MCF 10A (cell line): ENCODE data around the gene DHRS2. TPM values are rescaled to one million over a fixed set of nuclear protein-coding genes. Genes with fewer than 3 reads are reported as not detected.

Experiments used
- BruUV-seq: library from RNA; stranded (reverse); fragments of 400-500 nt; replicated peaks from 2 replicates; lab custom pipeline; 2021; lab: Mats Ljungman, UMichigan
- CTCF ChIA-PET: fragments of 300-600 bp; sonication (Branson Sonifier 250); formaldehyde crosslinking; extraction: SDS; loops from one replicate; lab custom pipeline; 2021; ENCODE audit warnings: antibody characterized with exemption, inconsistent platforms; lab: Yijun Ruan, JAX
- POLR2A ChIA-PET: fragments of 300-600, 350-650 bp; sonication (Branson Sonifier 250); formaldehyde crosslinking; extraction: SDS; loops from one replicate; lab custom pipeline; 2020; ENCODE audit warnings: antibody characterized with exemption, inconsistent platforms; lab: Yijun Ruan, JAX
- DNase-seq: peaks from one replicate; pipeline ENCODE4 v3.0.0-alpha.2; 2018; ENCODE audit not compliant: unreplicated experiment
- H3K27ac Mint-ChIP-seq: one replicate; pipeline ENCODE4 v1.8.0; 2022; ENCODE audit warnings: mild to moderate bottlenecking, low read depth, mixed read lengths; ENCODE audit not compliant: unreplicated experiment
- H3K27me3 Mint-ChIP-seq: one replicate; pipeline ENCODE4 v1.8.0; 2022; ENCODE audit warnings: mixed read lengths; ENCODE audit not compliant: insufficient read depth, unreplicated experiment
- H3K36me3 Mint-ChIP-seq: one replicate; pipeline ENCODE4 v1.8.0; 2022; ENCODE audit warnings: mild to moderate bottlenecking, moderate library complexity, mixed read lengths; ENCODE audit not compliant: insufficient read depth, unreplicated experiment
- H3K4me1 Mint-ChIP-seq: one replicate; pipeline ENCODE4 v1.8.0; 2022; ENCODE audit warnings: mixed read lengths; ENCODE audit not compliant: insufficient read depth, unreplicated experiment
- H3K4me3 Mint-ChIP-seq: one replicate; pipeline ENCODE4 v1.8.0; 2022; ENCODE audit warnings: mild to moderate bottlenecking, moderate library complexity, mixed read lengths; ENCODE audit not compliant: unreplicated experiment
- H3K9me3 Mint-ChIP-seq: one replicate; pipeline ENCODE4 v1.8.0; 2022; ENCODE audit warnings: mixed read lengths; ENCODE audit not compliant: unreplicated experiment
- CTCF ChIP-seq: fragments of 200-600 bp; IDR thresholded peaks from one replicate; pipeline ENCODE4 v1.8.0; 2022; ENCODE audit warnings: antibody characterized with exemption, mild to moderate bottlenecking; ENCODE audit not compliant: unreplicated experiment
- intact Hi-C: fragments of 100-400 bp; cut with micrococcal nuclease; formaldehyde crosslinking; loops from 2 replicates; pipeline ENCODE4 v1.14.1; 2022
- total RNA-seq: library from RNA; stranded (reverse); gene quantifications from 2 replicates; pipeline ENCODE4 v1.2.3, GENCODE V29; 2022

Gene DHRS2
- total RNA-seq, 1 experiment from 2014 or later: 1.1 TPM

- DNase-seq: no peak
- Mint-ChIP-seq H3K4me3 (no peak overlapping the region), H3K27me3 (peaks cover 62% of the 10 kb centered on the region), H3K27ac (no peak overlapping the region), H3K9me3 (no peaks in the 10 kb centered on the region), H3K4me1 (no peaks in the 10 kb centered on the region), H3K36me3 (no peaks in the 10 kb centered on the region)
- POLR2A ChIA-PET: no interaction called here
- TF ChIP-seq CTCF: no peak
- intact Hi-C loops: no loop called here
- CTCF ChIA-PET: interaction anchor here (1.3 to 1.9 kb wide), 2 partner anchors 16 to 289 kb away, joined by 3 to 5 read pairs; no protein-coding TSS in a partner anchor
- BruUV-seq: no TSS peak
Measured at GRCh38 chr14:23615856-23616255, 20.3 kb upstream of the DHRS2 start.

- Mint-ChIP-seq H3K27ac (no peak overlapping the region), H3K9me3 (no peaks in the 10 kb centered on the region), H3K4me3 (no peak overlapping the region), H3K4me1 (no peaks in the 10 kb centered on the region), H3K27me3 (peaks cover 69% of the 10 kb centered on the region), H3K36me3 (no peaks in the 10 kb centered on the region)
- no TSS peak for BruUV-seq
- TF ChIP-seq CTCF: no peak
- no peak for DNase-seq
- ChIA-PET POLR2A (no interaction called here), CTCF (interaction anchor here (0.9 to 1.9 kb wide), 2 partner anchors 14 to 217 kb away, joined by 3 to 5 read pairs; no protein-coding TSS in a partner anchor)
- intact Hi-C loops: no loop called here
Measured at GRCh38 chr14:23617539-23617938, 18.6 kb upstream of the DHRS2 start.

- no peaks in the 10 kb centered on the region for H3K9me3 Mint-ChIP-seq
- CTCF ChIA-PET: no interaction called here
Measured at GRCh38 chr14:23618415-23618988, 17.7 kb upstream of the DHRS2 start.

More at GRCh38 chr14:23618415-23618988, 17.7 kb upstream of the DHRS2 start:
- Mint-ChIP-seq H3K27me3 (peaks cover 67% of the 10 kb centered on the region), H3K36me3 (no peaks in the 10 kb centered on the region), H3K4me1 (no peaks in the 10 kb centered on the region), H3K27ac (no peak overlapping the region), H3K4me3 (no peak overlapping the region)
- intact Hi-C loops: no loop called here
- TF ChIP-seq CTCF: no peak
- no TSS peak for BruUV-seq
- POLR2A ChIA-PET: no interaction called here
- DNase-seq: no peak
